SK-N-MC (cell line): ENCODE results near the gene ANKLE1.

Source experiments
- EZH2 ChIP-seq: fragments of 200-600 bp; sonication (generic); IDR thresholded peaks from one replicate; pipeline ENCODE4 v1.6.1; 2017; ENCODE audit warnings: antibody characterized with exemption
- POLR2AphosphoS5 ChIP-seq: IDR thresholded peaks from 2 replicates; pipeline ENCODE4 v1.6.1; 2012; ENCODE audit warnings: mild to moderate bottlenecking, low read depth, low read length, borderline replicate concordance

DNA sequence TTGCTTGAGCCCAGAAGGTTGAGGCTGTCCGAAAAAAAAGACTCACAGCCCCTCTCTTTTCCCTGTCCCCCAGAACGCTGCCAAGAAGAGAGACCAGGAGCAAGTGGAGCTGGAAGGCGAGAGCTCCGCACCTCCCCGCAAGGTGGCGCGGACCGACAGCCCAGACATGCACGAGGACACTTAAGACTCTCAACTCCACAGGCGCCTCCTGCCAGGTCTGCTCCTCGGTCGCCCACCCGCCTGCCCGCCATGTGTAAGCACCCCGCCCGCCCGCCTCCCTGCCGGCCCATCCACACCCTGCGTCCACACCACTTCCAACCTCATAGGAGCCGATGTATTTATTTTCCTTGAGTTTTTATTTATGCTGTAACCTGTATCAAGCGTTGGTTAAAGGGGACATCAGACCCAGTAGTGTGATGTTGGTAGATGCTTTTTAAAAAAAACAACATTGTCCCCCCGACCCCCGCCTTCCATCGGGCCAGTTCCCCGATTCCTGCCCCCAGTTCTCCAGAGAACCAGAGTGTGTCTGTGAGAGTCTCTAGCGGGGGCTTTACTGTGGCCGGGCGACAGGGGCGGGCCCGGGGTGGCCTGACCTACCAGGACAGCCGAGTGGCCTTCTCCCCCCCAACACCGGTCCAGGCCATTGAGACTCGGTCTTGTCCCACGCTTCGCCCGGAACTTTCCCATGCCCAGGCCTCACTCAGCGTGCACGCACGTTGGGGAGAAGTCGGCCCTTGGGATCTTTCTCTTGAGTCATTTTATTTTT lies 38.0 kb downstream of the ANKLE1 start:
- TF ChIP-seq POLR2AphosphoS5 (no peak), EZH2 (no peak)
